ENCODE results near the gene KDM6A.

GRCh38 chrX:44946771-44947170, 73.8 kb downstream of the KDM6A start:
- TF ChIP-seq CTCF (IDR thresholded peaks at IDR 0.05) (no peak), POLR2AphosphoS5 (IDR thresholded peaks at IDR 0.05) (no peak), POLR2A (IDR thresholded peaks at IDR 0.05) (no peak), EP300 (IDR thresholded peaks at IDR 0.05; ENCODE audit: low read depth) (no peak)

Data from transverse colon (tissue), 4 donors.